ENCODE measurements around the gene CACNG6.

DNA sequence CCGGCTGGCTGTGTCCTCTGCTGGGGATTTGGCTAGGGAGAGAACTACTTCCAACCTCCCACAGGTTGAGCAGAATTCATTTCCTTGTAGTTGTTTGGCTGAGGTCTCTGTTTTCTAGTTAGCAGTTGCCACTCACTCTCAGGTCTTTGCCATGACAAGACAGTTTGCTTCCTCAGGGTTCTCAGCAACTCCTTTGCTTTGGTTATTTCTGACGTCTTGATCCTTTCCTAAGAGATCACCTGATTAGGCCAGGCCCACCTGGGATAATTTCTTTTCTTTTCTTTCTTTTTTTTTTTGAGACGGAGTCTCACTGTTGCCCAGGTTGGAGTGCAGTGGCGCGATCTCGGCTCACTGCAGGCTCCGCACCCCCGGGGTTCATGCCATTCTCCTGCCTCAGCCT is 38.1 kb upstream of the CACNG6 start:
- TF ChIP-seq, protein P1, sequence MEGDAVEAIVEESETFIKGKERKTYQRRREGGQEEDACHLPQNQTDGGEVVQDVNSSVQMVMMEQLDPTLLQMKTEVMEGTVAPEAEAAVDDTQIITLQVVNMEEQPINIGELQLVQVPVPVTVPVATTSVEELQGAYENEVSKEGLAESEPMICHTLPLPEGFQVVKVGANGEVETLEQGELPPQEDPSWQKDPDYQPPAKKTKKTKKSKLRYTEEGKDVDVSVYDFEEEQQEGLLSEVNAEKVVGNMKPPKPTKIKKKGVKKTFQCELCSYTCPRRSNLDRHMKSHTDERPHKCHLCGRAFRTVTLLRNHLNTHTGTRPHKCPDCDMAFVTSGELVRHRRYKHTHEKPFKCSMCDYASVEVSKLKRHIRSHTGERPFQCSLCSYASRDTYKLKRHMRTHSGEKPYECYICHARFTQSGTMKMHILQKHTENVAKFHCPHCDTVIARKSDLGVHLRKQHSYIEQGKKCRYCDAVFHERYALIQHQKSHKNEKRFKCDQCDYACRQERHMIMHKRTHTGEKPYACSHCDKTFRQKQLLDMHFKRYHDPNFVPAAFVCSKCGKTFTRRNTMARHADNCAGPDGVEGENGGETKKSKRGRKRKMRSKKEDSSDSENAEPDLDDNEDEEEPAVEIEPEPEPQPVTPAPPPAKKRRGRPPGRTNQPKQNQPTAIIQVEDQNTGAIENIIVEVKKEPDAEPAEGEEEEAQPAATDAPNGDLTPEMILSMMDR (IDR thresholded peaks at IDR 0.05; ENCODE audit: borderline replicate concordance, extremely low read depth, low read length, poor library complexity, severe bottlenecking) = no peak
- no peak for TF ChIP-seq EZH2 (IDR thresholded peaks at IDR 0.05; ENCODE audit: borderline replicate concordance, low read depth, low read length, severe bottlenecking)
